Liver (tissue), 3 donors: ENCODE results near the gene TSC22D3.

Source experiments
- CTCF ChIP-seq: fragments of 150-350 bp; IDR thresholded peaks from 2 replicates; pipeline ENCODE4 v1.5.1; 2017; ENCODE audit warnings: improper control_type of control experiment, low read depth, low read length; ENCODE audit not compliant: missing input control
- FOXA2 ChIP-seq: IDR thresholded peaks from 2 replicates; pipeline ENCODE4 v1.6.1; 2016; ENCODE audit warnings: antibody characterized with exemption
- RAD21 ChIP-seq, 2 donors: IDR thresholded peaks; 2 replicates each; pipeline ENCODE4 v1.6.1; 2016; ENCODE audit warnings: antibody characterized with exemption in 2 of 2, mild to moderate bottlenecking in 2 of 2
- RXRA ChIP-seq, 2 donors: IDR thresholded peaks; 2 replicates each; pipeline ENCODE4 v1.6.1; 2017 to 2018; ENCODE audit warnings: antibody characterized with exemption in 2 of 2, mild to moderate bottlenecking in 1 of 2
- TAF1 ChIP-seq: conservative IDR thresholded peaks from 2 replicates; pipeline ENCODE4 v1.6.1; 2016; ENCODE audit warnings: antibody characterized with exemption, mild to moderate bottlenecking
- TF ChIP-seq, protein P1 (sequence below): IDR thresholded peaks from 2 replicates; pipeline ENCODE4 v1.6.1; 2016; ENCODE audit warnings: antibody characterized with exemption
- donor health status: healthy.
- donor health status: healthy.

GRCh38 chrX:107706309-107706708, 69.3 kb downstream of the TSC22D3 start:
- TF ChIP-seq CTCF = no peak
- TF ChIP-seq FOXA2 = no peak
- TF ChIP-seq, protein P1, sequence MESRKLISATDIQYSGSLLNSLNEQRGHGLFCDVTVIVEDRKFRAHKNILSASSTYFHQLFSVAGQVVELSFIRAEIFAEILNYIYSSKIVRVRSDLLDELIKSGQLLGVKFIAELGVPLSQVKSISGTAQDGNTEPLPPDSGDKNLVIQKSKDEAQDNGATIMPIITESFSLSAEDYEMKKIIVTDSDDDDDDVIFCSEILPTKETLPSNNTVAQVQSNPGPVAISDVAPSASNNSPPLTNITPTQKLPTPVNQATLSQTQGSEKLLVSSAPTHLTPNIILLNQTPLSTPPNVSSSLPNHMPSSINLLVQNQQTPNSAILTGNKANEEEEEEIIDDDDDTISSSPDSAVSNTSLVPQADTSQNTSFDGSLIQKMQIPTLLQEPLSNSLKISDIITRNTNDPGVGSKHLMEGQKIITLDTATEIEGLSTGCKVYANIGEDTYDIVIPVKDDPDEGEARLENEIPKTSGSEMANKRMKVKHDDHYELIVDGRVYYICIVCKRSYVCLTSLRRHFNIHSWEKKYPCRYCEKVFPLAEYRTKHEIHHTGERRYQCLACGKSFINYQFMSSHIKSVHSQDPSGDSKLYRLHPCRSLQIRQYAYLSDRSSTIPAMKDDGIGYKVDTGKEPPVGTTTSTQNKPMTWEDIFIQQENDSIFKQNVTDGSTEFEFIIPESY = no peak
- TF ChIP-seq RXRA (IDR thresholded peaks at IDR 0.05) = no peak
- no peak for TF ChIP-seq RAD21 (IDR thresholded peaks at IDR 0.05)
- TF ChIP-seq TAF1 = no peak
